HepG2 (cell line): ENCODE measurements around the gene SERPINE2. TPM values are rescaled to one million over a fixed set of nuclear protein-coding genes. Genes with fewer than 3 reads are reported as not detected.

Source experiments
- ATAC-seq: fragments of 200-7000 bp; cut with Tn5 transposase; 3 replicates; pipeline ENCODE4 v1.9.1; 2020; ENCODE audit warnings: mild to moderate bottlenecking, moderate library complexity
- BruUV-seq: library from RNA; stranded (reverse); fragments of 400-500 nt; replicated peaks from 2 replicates; lab custom pipeline; 2021; lab: Mats Ljungman, UMichigan
- CTCF ChIA-PET: fragments of 300-600 bp; formaldehyde crosslinking; extraction: SDS; loops from one replicate; lab custom pipeline; 2021; ENCODE audit warnings: low total read pairs, inconsistent platforms, low intra/inter-chr PET ratio; lab: Yijun Ruan, JAX
- POLR2A ChIA-PET: fragments of 350-600 bp; sonication (Branson Sonifier 250); formaldehyde crosslinking; loops from one replicate; lab custom pipeline; 2020; ENCODE audit warnings: antibody characterized with exemption, inconsistent platforms; lab: Yijun Ruan, JAX
- DNase-seq: peaks from one replicate; pipeline ENCODE4 v3.0.0-alpha.2; 2015; ENCODE audit warnings: low spot score
- FAIRE-seq: peaks from 3 replicates; lab custom pipeline; 2011; peaks lifted over from hg19 to GRCh38; lab: Jason Lieb, UNC
- H2AFZ ChIP-seq: one replicate; pipeline ENCODE4 v1.6.1; 2011; ENCODE audit warnings: low read length, inconsistent platforms
- H3K27ac ChIP-seq: fragments of 300-600 bp; 3 replicates; pipeline ENCODE4 v1.8.0; 2011; ENCODE audit warnings: mixed run types, mild to moderate bottlenecking, mixed read lengths, low read length, inconsistent platforms; ENCODE audit not compliant: insufficient read depth; ENCODE audit errors: extremely low read length
- H3K27me3 ChIP-seq, 2 experiments: fragments of 200-600 bp in 1 of 2; 2 replicates in 1 of 2; 3 replicates in 1 of 2; pipeline versions ENCODE4 v1.6.0 to v1.8.0; 2011; ENCODE audit warnings: low read length in 2 of 2, mild to moderate bottlenecking in 2 of 2, moderate library complexity in 2 of 2, inconsistent platforms in 1 of 2; ENCODE audit not compliant: insufficient read depth in 2 of 2, control insufficient read depth in 1 of 2
- H3K36me3 ChIP-seq, 2 experiments: fragments of 200-600 bp in 1 of 2; replicated peaks in 1 of 2; 2 replicates in 1 of 2; 3 replicates in 1 of 2; pipeline versions ENCODE4 v1.5.1 to v1.8.0; 2011; ENCODE audit warnings: low read length in 2 of 2, inconsistent platforms in 1 of 2; ENCODE audit not compliant: insufficient read depth in 2 of 2, control insufficient read depth in 1 of 2
- H3K4me1 ChIP-seq: 2 replicates; pipeline ENCODE4 v1.5.1; 2012; ENCODE audit warnings: low read length, inconsistent platforms; ENCODE audit not compliant: insufficient read depth
- H3K4me2 ChIP-seq: 2 replicates; pipeline ENCODE4 v1.6.0; 2011; ENCODE audit warnings: low read depth, low read length, inconsistent platforms
- H3K4me3 ChIP-seq, 3 experiments: fragments of 200-600 bp in 1 of 3; sonication (generic), shearing (Covaris generic) in 1 of 3; replicated peaks in 1 of 3; 2 replicates each; pipeline ENCODE4 v1.5.1; 2011 to 2016; ENCODE audit warnings: low read length in 3 of 3, inconsistent platforms in 2 of 3, low read depth in 2 of 3, mild to moderate bottlenecking in 2 of 3, control low read depth in 1 of 3, mixed read lengths in 1 of 3; ENCODE audit not compliant: insufficient read depth in 1 of 3
- H3K79me2 ChIP-seq: one replicate; pipeline ENCODE4 v1.6.1; 2011; ENCODE audit warnings: low read length, inconsistent platforms; ENCODE audit not compliant: insufficient read depth
- H3K9ac ChIP-seq: 2 replicates; pipeline ENCODE4 v1.6.0; 2011; ENCODE audit warnings: mild to moderate bottlenecking, low read depth, low read length, inconsistent platforms; ENCODE audit not compliant: insufficient read depth
- H3K9me3 ChIP-seq: 2 replicates; pipeline ENCODE4 v1.5.1; 2012; ENCODE audit warnings: mild to moderate bottlenecking, low read length
- H4K20me1 ChIP-seq: 2 replicates; pipeline ENCODE4 v1.6.0; 2011; ENCODE audit warnings: inconsistent platforms, mild to moderate bottlenecking, low read length, moderate library complexity; ENCODE audit not compliant: insufficient read depth
- ATF6 ChIP-seq: sonication (generic); formaldehyde crosslinking; conservative IDR thresholded peaks from 2 replicates; pipeline ENCODE4 v1.4.0; 2020; ENCODE audit warnings: missing genetic modification reagents
- HNRNPLL ChIP-seq: fragments of 200-400 bp; formaldehyde crosslinking; IDR thresholded peaks from 2 replicates; pipeline ENCODE4 v1.6.1; 2017; ENCODE audit warnings: mild to moderate bottlenecking, low read depth, low read length; ENCODE audit not compliant: poor library complexity, severe bottlenecking
- PAF1 ChIP-seq: IDR thresholded peaks from 2 replicates; pipeline ENCODE4 v1.6.1; 2016; ENCODE audit warnings: missing genetic modification reagents, missing compliant biosample characterization
- PLRG1 ChIP-seq: fragments of 450-650 bp; conservative IDR thresholded peaks from 2 replicates; pipeline ENCODE4 v1.6.1; 2016
- SALL1 ChIP-seq: sonication (generic); formaldehyde crosslinking; IDR thresholded peaks from 2 replicates; pipeline ENCODE4 v1.8.0; 2022; ENCODE audit warnings: mild to moderate bottlenecking, missing genetic modification reagents
- ZNF207 ChIP-seq: fragments of 450-650 bp; IDR thresholded peaks from 2 replicates; pipeline ENCODE4 v1.6.1; 2016; ENCODE audit warnings: antibody characterized with exemption, borderline replicate concordance
- ZNF296 ChIP-seq: sonication (generic); formaldehyde crosslinking; conservative IDR thresholded peaks from 2 replicates; pipeline ENCODE4 v1.5.0; 2020; ENCODE audit warnings: mild to moderate bottlenecking, missing genetic modification reagents
- ZNF747 ChIP-seq: sonication (generic); formaldehyde crosslinking; IDR thresholded peaks from 2 replicates; pipeline ENCODE4 v1.8.1; 2023; ENCODE audit warnings: missing genetic modification reagents, mild to moderate bottlenecking, borderline replicate concordance
- ZSCAN21 ChIP-seq: sonication (generic); formaldehyde crosslinking; IDR thresholded peaks from 2 replicates; pipeline ENCODE4 v1.8.0; 2022; ENCODE audit warnings: mild to moderate bottlenecking, missing genetic modification reagents, moderate library complexity, borderline replicate concordance
- WGBS: methylation state at CpG from one replicate; pipeline ENCODE4 v1.1.6; 2017; ENCODE audit warnings: low lambda C conversion rate; 5-methylcytosine and 5-hydroxymethylcytosine counted together
- in situ Hi-C: cut with HindIII; loops from 2 replicates; pipeline ENCODE4 v1.10.0; 2017; ENCODE audit warnings: low pct_unique_long_range_greater_than_20kb; ENCODE audit not compliant: extremely low pct_ligation_motif_present
- intact Hi-C: fragments of 100-400 bp; cut with micrococcal nuclease; formaldehyde crosslinking; loops from one replicate; pipeline ENCODE4 v1.10.0; 2022; ENCODE audit not compliant: unreplicated experiment
- polyA plus RNA-seq, 8 experiments: library from polyadenylated mRNA; depleted of rRNA in 3 of 8; stranded (reverse) in 7 of 8; unstranded in 1 of 8; fragments of >200 nt; fragmentation: Illumina TruSeq in 4 of 8; extraction: Trizol in 4 of 8; gene quantifications; 2 replicates each; pipeline versions ENCODE4 v1.2.1 to v1.2.3, GENCODE V29; 2011 to 2016; ENCODE audit warnings: low read depth in 4 of 8, missing spikeins in 1 of 8, mixed read lengths in 1 of 8; ENCODE audit not compliant: insufficient read depth in 1 of 8
- total RNA-seq, 5 experiments: library from RNA; depleted of rRNA; stranded (reverse); fragments of >200 nt; fragmentation: Illumina TruSeq; extraction: Trizol; gene quantifications; 2 replicates each; pipeline ENCODE4 v1.2.3, GENCODE V29; 2016; ENCODE audit warnings: low read depth in 1 of 5
- TF ChIP-seq, protein P1 (sequence below): sonication (generic); formaldehyde crosslinking; IDR thresholded peaks from 2 replicates; pipeline ENCODE4 v1.5.1; 2020; ENCODE audit warnings: missing genetic modification reagents, mild to moderate bottlenecking, borderline replicate concordance
- TF ChIP-seq, protein P2 (sequence below): sonication (generic); formaldehyde crosslinking; IDR thresholded peaks from 2 replicates; pipeline ENCODE4 v1.4.0; 2020; ENCODE audit warnings: missing genetic modification reagents; ENCODE audit errors: not compliant biosample characterization
- TF ChIP-seq, protein P3 (sequence below): sonication (generic); formaldehyde crosslinking; IDR thresholded peaks from 2 replicates; pipeline ENCODE4 v1.5.1; 2020; ENCODE audit warnings: mild to moderate bottlenecking, missing genetic modification reagents, moderate library complexity

SERPINE2 gene
- total and polyA plus RNA-seq, 2 of the 13 experiments (the other 11 are each of a cell fraction or from before 2014, with no cell fraction given), result 7.9 to 18.1 TPM

GRCh38 chr2:224030786-224031185, 8.3 kb downstream of the SERPINE2 start:
- Histone ChIP-seq H3K79me2 (no peaks in the 10 kb centered on the region), H3K36me3 (no peaks in the 10 kb centered on the region)

GRCh38 chr2:224029876-224030275, 9.2 kb downstream of the SERPINE2 start:
- Histone ChIP-seq H3K27ac (no peak overlapping the region), H3K36me3 (no peaks in the 10 kb centered on the region), H3K9me3 (no peaks in the 10 kb centered on the region), H3K4me2 (no peak overlapping the region), H3K9ac (no peak overlapping the region), H3K4me1 (peaks cover 12% of the 10 kb centered on the region), H3K27me3 (no peaks in the 10 kb centered on the region; a peak in 1 of 5 replicates), H3K79me2 (no peaks in the 10 kb centered on the region), H4K20me1 (no peaks in the 10 kb centered on the region), H3K4me3 (no peak overlapping the region), H2AFZ (no peak overlapping the region)
- no TSS peak for BruUV-seq
- 79% methylated on average over 6 of the region's 6 CpGs for WGBS
- CTCF ChIA-PET, result no interaction called here
- intact Hi-C loops (no loop called here), in situ Hi-C loops (no loop called here)
- POLR2A ChIA-PET, result no interaction called here
- ATAC-seq (no peak), DNase-seq (no peak), FAIRE-seq (no peak)
- TF ChIP-seq ZNF207, result no peak
- TF ChIP-seq, protein P1, sequence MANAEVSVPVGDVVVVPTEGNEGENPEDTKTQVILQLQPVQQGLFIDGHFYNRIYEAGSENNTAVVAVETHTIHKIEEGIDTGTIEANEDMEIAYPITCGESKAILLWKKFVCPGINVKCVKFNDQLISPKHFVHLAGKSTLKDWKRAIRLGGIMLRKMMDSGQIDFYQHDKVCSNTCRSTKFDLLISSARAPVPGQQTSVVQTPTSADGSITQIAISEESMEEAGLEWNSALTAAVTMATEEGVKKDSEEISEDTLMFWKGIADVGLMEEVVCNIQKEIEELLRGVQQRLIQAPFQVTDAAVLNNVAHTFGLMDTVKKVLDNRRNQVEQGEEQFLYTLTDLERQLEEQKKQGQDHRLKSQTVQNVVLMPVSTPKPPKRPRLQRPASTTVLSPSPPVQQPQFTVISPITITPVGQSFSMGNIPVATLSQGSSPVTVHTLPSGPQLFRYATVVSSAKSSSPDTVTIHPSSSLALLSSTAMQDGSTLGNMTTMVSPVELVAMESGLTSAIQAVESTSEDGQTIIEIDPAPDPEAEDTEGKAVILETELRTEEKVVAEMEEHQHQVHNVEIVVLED (CRISPR knock-in tag), result no peak
- TF ChIP-seq ATF6, result no peak
- no peak for TF ChIP-seq ZNF747 (CRISPR knock-in tag)
- no peak for TF ChIP-seq PLRG1

More at GRCh38 chr2:224030786-224031185, 8.3 kb downstream of the SERPINE2 start:
- H3K4me2 ChIP-seq, result no peak overlapping the region
- no TSS peak for BruUV-seq
- peaks cover 12% of the 10 kb centered on the region for H3K4me1 ChIP-seq
- H4K20me1 ChIP-seq, result no peaks in the 10 kb centered on the region
- no peak for ATAC-seq
- ChIA-PET CTCF (no interaction called here), POLR2A (no interaction called here)
- in situ Hi-C loops (no loop called here), intact Hi-C loops (no loop called here)
- TF ChIP-seq, protein P2, sequence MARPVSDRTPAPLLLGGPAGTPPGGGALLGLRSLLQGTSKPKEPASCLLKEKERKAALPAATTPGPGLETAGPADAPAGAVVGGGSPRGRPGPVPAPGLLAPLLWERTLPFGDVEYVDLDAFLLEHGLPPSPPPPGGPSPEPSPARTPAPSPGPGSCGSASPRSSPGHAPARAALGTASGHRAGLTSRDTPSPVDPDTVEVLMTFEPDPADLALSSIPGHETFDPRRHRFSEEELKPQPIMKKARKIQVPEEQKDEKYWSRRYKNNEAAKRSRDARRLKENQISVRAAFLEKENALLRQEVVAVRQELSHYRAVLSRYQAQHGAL (CRISPR knock-in tag), result no peak
- TF ChIP-seq SALL1 (CRISPR knock-in tag), result no peak
- TF ChIP-seq, protein P3, sequence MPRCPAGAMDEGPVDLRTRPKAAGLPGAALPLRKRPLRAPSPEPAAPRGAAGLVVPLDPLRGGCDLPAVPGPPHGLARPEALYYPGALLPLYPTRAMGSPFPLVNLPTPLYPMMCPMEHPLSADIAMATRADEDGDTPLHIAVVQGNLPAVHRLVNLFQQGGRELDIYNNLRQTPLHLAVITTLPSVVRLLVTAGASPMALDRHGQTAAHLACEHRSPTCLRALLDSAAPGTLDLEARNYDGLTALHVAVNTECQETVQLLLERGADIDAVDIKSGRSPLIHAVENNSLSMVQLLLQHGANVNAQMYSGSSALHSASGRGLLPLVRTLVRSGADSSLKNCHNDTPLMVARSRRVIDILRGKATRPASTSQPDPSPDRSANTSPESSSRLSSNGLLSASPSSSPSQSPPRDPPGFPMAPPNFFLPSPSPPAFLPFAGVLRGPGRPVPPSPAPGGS (CRISPR knock-in tag), result no peak
- TF ChIP-seq ZSCAN21 (CRISPR knock-in tag), result no peak
- TF ChIP-seq PAF1 (CRISPR knock-in tag), result no peak
- TF ChIP-seq ZNF296, result no peak
- TF ChIP-seq HNRNPLL, result no peak
- no peak for FAIRE-seq
- no peak overlapping the region for H2AFZ ChIP-seq
- H3K9ac ChIP-seq, result no peak overlapping the region
- DNase-seq, result no peak
- 74% methylated on average over 7 of the region's 7 CpGs for WGBS
- no peaks in the 10 kb centered on the region; a peak in 1 of 5 replicates for H3K27me3 ChIP-seq
- H3K27ac ChIP-seq, result no peak overlapping the region
- no peak overlapping the region for H3K4me3 ChIP-seq
- no peaks in the 10 kb centered on the region for H3K9me3 ChIP-seq
